NCI-H2029 (cell line): ENCODE measurements around the gene ANKRD23.
"Not testable (repeated sequence)": the region's sequence is repeated elsewhere in the genome, so short reads cannot be mapped to it uniquely, and the experiment has no call there.

ENCODE experiments used
- DNase-seq: peaks from one replicate; lab custom pipeline; 2025; lab: John Stamatoyannopoulos, UW

The ANKRD23 gene

GRCh38 chr2:96843538-96844268 is at the start of gene ANKRD23:
ANKRD23 (minus strand) TSS chr2:96844021; CDS start chr2:96843992, 29 bp downstream.
- no peak for DNase-seq

- DNase-seq, result peak; percentile 35
Measured at GRCh38 chr2:96891591-96892333, 47.9 kb upstream of the ANKRD23 start.

GRCh38 chr2:96890726-96891385 is 47.0 kb upstream of the ANKRD23 start:
- no peak for DNase-seq

- DNase-seq, result no peak
Measured at GRCh38 chr2:96890252-96890651, 46.4 kb upstream of the ANKRD23 start.

GRCh38 chr2:96889502-96889901 is 45.7 kb upstream of the ANKRD23 start:
- not testable (repeated sequence) for DNase-seq

- peak; percentile 89 for DNase-seq
Measured at GRCh38 chr2:96888072-96889011, 44.5 kb upstream of the ANKRD23 start.

GRCh38 chr2:96887493-96888012 is 43.7 kb upstream of the ANKRD23 start:
- no peak for DNase-seq

- no peak for DNase-seq
Measured at GRCh38 chr2:96885432-96886347, 41.9 kb upstream of the ANKRD23 start.

GRCh38 chr2:96884299-96885094 is 40.7 kb upstream of the ANKRD23 start:
- no peak for DNase-seq

GRCh38 chr2:96883306-96883705 is 39.5 kb upstream of the ANKRD23 start:
- DNase-seq, result no peak

GRCh38 chr2:96882906-96883305 is 39.1 kb upstream of the ANKRD23 start:
- DNase-seq, result no peak

GRCh38 chr2:96882230-96882629 is 38.4 kb upstream of the ANKRD23 start:
- no peak for DNase-seq

- no peak for DNase-seq
Measured at GRCh38 chr2:96881349-96882195, 37.8 kb upstream of the ANKRD23 start.

- DNase-seq, result no peak
Measured at GRCh38 chr2:96880891-96881273, 37.1 kb upstream of the ANKRD23 start.

GRCh38 chr2:96879545-96880040 is 35.8 kb upstream of the ANKRD23 start:
- DNase-seq, result no peak

GRCh38 chr2:96878796-96879544 is 35.1 kb upstream of the ANKRD23 start:
- DNase-seq, result no peak

- no peak for DNase-seq
Measured at GRCh38 chr2:96878171-96878570, 34.4 kb upstream of the ANKRD23 start.

- no peak for DNase-seq
Measured at GRCh38 chr2:96877631-96878092, 33.8 kb upstream of the ANKRD23 start.
